Adipose tissue (tissue), 3 donors: ENCODE results near the gene WIPF3. TPM values are rescaled to one million over a fixed set of nuclear protein-coding genes. Genes with fewer than 3 reads are reported as not detected.
"Not testable (repeated sequence)": the region's sequence is repeated elsewhere in the genome, so short reads cannot be mapped to it uniquely, and the experiment has no call there.

Source experiments
- H3K27ac ChIP-seq: one replicate; pipeline ENCODE4 v1.5.1; 2013; ENCODE audit warnings: low read depth, low read length
- WGBS, 3 donors: extraction: QIAGEN DNeasy Blood & Tissue Kit; methylation state at CpG; one replicate each; pipeline ENCODE4 v1.1.7; 2013; 5-methylcytosine and 5-hydroxymethylcytosine counted together
- polyA plus RNA-seq, 3 donors: library from polyadenylated mRNA; stranded (reverse); fragments of 200-250 nt; gene quantifications; one replicate each; pipeline ENCODE4 v1.2.3, GENCODE V29; 2013
- donor health status: healthy with polysubstance abuse.
- donor health status: Bipolar disorder and iron deficiency.
- donor health status: healthy.

Gene WIPF3
- polyA plus RNA-seq, 3 donors = 0.93 to 1.2 (median 1.1) TPM

DNA sequence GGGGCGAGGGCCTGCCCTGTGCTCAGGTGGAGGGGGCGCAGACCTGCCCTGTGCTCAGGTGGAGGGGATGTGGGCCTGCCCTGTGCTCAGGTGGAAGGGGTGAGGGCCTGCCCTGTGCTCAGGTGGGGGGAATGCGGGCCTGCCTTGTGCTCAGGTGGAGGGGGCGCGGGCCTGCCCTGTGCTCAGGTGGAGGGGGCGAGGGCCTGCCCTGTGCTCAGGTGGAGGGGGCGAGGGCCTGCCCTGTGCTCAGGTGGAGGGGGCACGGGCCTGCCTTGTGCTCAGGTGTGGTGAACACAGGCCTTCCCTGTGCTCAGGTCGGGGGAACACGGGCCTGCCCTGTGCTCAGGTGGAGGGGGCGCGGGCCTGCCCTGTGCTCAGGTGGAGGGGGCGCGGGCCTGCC is 84.5 kb downstream of the WIPF3 start:
- 80 to 92% (median 91%) methylated on average over 6 to 12 of the region's 14 CpGs for WGBS, 3 donors
- H3K27ac ChIP-seq = not testable (repeated sequence)

DNA sequence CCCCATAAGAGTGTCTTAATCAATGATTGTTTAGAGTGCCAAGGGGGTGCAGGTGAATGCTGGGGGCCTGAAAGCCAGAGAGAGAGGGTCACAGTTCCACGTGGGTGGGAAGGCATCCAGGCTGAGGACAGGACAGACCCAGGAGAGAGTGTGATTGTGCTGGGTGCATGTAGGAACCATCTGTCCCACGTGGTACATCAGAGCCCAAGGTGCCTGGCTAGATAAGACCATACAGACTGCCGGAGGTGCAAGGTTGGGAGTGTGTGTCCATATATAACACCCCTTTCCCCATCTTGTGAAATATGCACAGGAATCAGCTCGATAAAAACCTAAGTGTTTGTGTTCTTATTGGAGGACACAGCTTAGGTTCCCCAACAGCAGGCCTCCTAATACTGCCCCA is 85.5 kb downstream of the WIPF3 start:
- 80 to 92% (median 82%) methylated on average over 4 of the region's 4 CpGs for WGBS, 3 donors

DNA sequence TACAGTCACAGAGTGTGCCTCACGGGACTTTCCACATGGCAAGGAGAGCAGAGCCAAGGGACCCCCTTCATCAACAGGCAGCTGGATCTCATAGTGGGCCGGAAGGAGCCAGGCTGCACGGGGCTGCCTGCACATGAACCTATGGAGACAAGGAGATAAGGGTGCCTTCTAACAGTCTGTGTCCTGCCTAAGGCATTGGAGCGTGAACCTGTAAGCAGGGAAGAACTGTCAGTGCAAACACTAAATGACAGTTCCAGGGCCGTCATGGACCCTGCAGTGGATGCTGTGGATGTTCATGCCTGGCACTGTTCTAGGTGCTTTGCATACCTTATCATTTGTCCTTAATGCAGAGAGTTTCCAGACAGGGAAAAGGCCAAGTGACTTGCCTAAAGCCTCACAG is 85.9 kb downstream of the WIPF3 start:
- 94 to 97% (median 94%) methylated on average over 5 of the region's 5 CpGs for WGBS, 3 donors
- H3K27ac ChIP-seq = no peak overlapping the region

More for the DNA sequence above, 85.5 kb downstream of the WIPF3 start:
- no peak overlapping the region for H3K27ac ChIP-seq

DNA sequence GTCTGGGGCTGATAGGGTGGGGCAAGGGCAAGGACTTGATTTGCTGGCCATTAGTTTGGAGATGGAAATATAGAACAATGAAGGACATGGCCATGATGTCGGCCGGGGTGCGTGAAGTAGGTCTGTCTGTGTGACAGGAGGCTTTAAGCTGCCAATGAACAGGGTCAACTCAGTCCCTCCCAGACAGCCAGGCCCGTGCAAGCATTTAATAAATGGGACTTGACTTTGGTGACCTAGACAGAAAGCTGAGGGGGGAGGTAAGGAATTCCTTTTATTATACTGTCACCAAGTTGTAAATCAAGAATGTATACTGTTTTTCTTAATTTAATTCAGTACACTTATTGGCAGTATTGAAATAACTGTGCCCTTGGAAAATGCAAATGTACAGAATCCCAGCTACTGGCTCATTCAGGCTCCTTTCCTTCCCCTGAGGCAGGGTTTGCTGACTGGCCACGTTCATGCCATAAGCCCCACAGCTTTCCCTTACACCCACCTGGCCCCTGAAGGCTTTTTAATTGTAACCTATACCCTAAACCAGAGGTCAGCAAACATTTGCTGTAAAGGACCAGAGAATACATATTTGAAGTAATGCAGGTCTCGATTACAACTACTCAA is 87.2 kb downstream of the WIPF3 start:
- 76 to 85% (median 82%) methylated on average over 6 of the region's 6 CpGs for WGBS, 3 donors
- no peak overlapping the region for H3K27ac ChIP-seq

DNA sequence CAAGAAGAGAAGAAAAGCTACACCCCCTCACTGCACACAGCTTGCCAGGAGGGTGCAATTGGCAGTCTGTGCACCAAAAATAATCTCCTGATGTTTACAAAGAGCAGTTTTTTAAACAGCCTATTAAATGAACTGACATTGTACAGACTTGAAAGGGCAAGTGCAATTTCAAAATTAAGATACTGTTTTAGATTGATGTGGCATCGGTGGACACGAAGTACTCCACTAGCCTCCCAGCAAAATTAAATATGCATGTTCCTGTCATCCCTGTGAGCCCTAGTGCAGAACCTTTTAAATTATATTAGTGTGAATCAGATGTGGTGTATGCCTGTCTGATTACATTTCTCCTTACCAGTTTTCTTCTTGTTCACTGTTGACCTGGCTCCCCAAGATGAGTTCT is 87.9 kb downstream of the WIPF3 start:
- whole genome bisulfite sequencing, 3 donors = 71 to 91% (median 77%) methylated on average over 2 of the region's 2 CpGs
- H3K27ac ChIP-seq = no peak overlapping the region

DNA sequence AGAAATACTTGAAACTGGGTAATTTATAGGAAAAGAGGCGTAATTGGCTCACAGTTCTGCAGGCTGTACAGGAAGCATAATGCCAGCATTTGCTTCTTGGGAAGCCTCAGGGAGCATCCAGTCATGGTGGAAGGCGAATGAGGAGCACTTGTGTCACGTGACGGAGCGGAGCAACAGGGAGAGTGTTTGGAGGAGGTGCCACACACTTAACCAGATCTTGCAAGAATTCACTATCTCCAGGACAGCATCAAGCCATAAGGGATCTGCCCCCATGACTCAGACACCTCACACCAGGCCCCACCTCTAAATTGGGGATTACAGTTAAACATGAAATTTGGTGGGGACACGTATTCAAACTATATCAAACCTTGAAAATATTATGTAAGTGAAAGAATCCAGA is 89.3 kb downstream of the WIPF3 start:
- 72 to 82% (median 81%) methylated on average over 6 of the region's 6 CpGs for WGBS, 3 donors
- no peak overlapping the region for H3K27ac ChIP-seq

DNA sequence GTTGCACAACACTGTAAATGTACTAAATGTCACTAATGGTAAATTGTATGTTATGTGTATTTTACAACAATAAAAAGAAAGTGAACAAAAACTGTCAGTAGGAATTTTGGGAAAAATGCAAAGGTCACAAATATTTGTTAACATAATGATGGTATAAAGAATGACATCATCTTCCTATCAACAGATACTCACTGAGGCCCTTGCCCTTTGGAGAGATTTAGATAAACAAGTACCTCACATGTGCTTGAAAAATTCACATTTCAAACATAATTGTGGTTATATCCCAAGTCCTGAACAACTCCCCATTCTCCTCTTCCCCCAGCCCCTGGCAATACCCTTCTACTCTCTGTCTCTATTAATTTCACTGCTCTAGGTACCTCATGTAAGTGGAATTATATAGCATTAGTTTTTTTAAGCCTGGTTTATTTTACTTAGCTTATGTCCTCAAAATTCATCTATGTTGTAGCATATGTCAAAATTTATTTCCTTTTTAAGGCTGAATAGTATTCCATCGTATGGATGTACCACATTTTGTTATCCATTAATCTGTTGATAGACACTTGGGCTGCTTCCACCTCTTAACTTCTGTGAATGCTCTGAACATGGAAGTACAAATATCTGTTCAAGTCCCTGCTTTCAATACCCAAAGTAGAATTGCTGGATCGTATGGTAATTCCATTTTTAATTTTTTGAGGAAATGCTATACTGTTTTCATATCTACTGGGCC is 90.5 kb downstream of the WIPF3 start:
- 96 to 99% (median 97%) methylated on average over 2 of the region's 2 CpGs for WGBS, 3 donors
- H3K27ac ChIP-seq = no peak overlapping the region

DNA sequence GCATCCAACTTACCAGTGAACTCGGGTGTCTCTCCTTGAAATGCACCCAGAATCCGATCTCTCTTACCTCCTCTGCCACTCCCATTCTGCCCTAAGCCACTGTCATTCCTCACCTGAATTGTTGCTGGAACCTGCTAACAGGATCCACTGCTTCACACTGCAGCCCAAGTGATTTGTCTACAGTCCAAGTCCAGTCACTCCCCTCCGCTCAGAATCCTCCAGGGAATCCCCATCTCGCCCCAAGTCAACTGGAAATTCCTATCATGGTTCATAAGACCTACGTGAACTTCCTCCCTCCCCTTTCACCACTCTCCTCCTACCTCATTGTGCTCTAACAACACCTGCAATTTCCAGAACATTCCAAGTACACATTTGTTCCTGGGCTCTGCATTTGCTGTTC is 92.0 kb downstream of the WIPF3 start:
- no peak overlapping the region for H3K27ac ChIP-seq
- WGBS, 3 donors = 57 to 72% (median 63%) methylated on average over 5 of the region's 5 CpGs

DNA sequence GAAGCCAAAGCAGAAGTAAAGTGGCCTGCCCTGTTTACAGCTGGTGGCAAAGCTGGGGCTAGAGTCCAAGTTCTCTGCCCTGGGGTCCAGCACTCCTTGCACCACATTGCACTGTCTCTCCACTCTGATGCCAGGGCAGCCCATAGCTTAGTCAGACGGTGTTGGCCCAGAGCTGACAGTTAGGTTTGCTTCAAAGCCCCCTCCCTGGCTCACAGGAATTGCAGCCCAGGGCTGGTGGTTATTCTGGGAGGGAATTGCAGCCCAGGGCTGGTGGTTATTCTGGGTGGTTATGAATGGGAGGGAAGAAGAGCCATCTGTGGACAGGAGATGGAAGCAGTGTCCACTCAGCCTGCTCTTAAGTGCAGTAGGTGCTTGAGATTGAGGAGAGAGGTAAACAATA is 94.4 kb downstream of the WIPF3 start:
- 26 to 69% (median 41%) methylated on average over 1 of the region's 1 CpG for WGBS, 3 donors
- no peak overlapping the region for H3K27ac ChIP-seq

DNA sequence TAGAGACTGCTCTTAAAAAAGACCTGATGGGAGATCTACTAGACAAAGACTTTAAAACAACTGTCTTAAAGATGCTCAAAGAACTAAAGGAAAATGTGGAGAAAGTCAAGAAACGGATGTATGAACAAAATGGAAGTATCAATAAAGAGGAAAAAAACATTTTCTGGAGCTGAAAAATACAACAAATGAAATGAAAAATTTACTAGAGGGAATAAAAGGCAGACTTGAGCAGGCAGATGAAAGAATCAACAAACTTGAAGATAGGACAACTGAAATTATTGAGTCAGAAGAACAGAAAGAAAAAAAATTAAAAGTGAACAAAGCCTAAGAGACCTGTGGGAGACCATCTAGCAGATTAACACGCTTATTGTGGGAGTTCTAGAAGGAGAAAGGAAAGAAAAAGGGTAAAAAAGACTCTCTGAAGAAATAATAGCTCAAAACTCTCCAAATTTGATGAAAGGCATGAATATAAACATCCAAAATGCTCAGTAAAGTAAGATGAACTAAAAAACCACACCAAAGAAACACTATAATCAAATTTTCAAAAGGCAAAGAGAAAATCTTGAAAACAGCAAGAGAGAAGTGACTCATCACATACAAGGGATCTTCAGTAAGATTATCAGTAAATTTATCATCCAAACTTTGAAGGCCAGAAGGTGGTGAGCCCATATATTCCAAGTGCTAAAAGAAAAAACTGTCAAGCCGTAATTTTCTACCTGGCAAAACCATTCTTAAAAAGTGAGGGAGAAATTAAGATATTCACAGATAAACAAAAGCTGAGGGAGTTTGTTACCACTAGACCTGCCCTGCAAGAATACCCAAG is 100.1 kb downstream of the WIPF3 start:
- no peak overlapping the region for H3K27ac ChIP-seq
- WGBS, 3 donors = 85 to 93% (median 88%) methylated on average over 3 of the region's 3 CpGs

DNA sequence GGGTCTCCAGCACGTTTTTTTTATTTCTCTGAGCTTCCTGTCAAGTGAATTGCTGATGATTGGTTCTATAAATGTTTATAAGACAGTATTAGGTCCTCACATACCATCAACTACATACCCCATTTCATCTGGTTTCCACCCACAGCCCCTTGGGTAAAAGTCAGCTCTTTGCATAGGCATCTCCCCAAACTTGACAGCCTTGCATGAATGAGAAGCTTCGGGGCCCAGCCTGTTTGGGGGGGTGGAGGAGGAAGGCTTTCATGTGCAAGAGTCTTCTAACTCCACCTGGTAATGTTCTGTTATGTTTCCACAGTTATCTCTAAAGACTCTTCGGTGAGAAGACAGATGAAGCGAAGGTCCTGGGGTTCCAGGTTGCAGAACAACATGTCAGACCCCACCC is 107.9 kb downstream of the WIPF3 start:
- 78 to 85% (median 84%) methylated on average over 4 of the region's 4 CpGs for WGBS, 3 donors
- H3K27ac ChIP-seq = no peak overlapping the region

DNA sequence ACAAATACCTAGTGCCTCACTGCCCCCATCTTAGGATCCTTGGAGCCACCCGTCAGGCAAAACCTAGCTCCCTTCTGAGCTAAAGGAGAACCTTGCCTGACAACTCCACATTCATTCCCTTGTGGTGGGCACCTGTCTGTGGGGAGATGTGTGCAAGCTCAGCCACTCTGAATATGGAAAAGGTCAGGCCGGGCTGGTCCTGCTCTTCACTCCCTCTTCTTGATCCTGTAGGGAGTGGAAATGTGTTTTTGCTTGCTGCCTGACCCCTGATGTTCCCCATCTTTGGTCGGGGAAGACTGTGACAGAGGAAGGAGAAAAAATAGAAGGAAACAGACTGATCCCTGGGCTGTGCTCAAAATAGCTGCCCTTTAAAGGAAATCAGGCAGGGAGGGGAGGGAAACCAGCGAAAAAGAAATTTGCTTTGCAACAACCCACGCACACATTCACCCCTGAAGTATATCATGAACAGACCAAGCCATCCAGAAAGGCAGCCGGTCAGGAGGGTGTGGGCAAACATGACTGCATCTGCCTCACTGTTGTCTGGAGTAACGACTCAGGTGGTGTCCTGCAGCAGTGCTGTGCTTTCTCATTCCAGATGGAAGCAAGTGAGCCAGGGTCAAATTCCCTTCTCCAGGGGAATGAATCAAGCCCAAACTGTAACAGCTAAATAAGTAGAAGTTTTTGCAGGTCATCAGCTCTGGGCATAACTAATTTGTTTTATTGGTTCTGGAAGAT is 109.3 kb downstream of the WIPF3 start:
- H3K27ac ChIP-seq = no peak overlapping the region
- 31 to 70% (median 34%) methylated on average over 7 of the region's 7 CpGs for WGBS, 3 donors

DNA sequence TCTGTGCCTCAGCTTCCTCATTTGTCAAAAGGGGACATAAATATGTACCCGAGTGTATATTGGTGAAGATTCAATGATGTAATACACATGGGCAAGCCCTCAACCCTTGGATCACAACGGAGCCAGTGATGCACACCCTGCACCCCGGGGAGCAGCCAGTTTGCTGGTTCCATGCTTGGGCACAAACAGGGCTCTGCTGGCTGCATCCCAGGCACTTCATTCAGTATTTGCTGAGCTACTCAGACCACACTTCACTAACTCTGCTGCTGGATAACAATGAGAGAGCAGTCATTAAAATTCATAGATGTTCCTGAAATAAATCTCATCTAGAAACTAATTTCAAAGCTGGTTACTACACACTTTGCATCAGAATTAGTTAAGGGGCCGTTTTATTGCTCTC is 111.3 kb downstream of the WIPF3 start:
- no peak overlapping the region for H3K27ac ChIP-seq
- WGBS, 3 donors = 78 to 89% (median 79%) methylated on average over 4 of the region's 4 CpGs

DNA sequence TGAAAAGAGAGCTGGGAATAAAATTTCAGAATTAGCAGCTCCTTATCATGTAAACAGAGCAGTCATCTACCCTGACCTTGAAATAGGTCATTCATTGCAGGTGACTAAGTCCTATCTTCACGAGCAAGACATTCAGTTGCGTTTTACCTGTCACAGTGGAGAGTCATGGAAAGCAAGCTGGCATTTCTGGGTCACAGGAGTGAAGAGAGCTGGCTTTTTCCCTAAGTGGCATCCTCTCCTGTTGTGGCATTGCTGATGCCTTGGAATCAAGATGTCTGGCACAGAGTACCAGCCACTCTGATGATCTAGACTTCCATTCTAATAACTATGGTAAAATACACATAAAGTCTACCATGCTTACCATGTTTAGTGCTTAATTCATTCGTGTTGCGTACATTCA is 112.5 kb downstream of the WIPF3 start:
- WGBS, 3 donors = 65 to 92% (median 90%) methylated on average over 4 of the region's 4 CpGs

DNA sequence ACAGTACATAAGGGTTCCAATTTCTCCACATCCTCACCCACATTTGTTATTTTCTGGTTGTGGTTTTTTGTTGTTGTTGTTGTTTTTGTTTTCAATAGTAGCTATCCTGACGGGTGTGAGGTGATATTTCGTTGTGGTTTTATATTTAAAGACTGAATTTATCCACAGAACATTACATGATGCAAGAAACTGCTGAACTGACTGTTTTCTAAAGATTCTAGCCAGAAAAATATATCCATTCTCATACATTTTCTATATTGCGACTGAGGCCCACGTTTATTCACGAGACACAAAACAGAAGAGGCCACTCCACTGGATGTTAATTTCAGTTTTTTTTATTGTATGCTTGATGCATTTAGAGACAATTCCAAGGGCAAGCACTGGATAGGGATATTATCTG is 113.5 kb downstream of the WIPF3 start:
- WGBS, 3 donors = 90 to 93% (median 92%) methylated on average over 5 of the region's 5 CpGs
- H3K27ac ChIP-seq = no peak overlapping the region

More for the DNA sequence above, 112.5 kb downstream of the WIPF3 start:
- no peak overlapping the region for H3K27ac ChIP-seq

DNA sequence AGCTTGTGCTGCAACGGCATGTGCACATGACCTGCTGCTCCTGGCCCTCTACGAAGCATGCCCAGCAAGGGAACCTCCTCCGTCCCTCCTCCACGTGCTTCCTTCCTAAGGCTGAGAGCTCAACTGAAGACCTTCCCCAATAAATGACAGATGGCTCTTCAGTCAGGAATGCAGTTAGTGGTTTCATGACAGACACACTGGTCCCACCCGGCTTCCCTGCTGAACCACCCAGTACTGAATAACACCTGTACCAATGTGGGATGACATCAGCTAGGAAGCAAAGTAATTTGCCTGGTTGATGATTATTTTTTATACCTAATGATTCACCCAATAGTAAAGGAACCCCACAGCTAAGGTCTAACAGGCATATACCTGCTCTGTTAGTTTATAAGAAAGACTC is 114.2 kb downstream of the WIPF3 start:
- 68 to 80% (median 77%) methylated on average over 5 of the region's 5 CpGs for WGBS, 3 donors

DNA sequence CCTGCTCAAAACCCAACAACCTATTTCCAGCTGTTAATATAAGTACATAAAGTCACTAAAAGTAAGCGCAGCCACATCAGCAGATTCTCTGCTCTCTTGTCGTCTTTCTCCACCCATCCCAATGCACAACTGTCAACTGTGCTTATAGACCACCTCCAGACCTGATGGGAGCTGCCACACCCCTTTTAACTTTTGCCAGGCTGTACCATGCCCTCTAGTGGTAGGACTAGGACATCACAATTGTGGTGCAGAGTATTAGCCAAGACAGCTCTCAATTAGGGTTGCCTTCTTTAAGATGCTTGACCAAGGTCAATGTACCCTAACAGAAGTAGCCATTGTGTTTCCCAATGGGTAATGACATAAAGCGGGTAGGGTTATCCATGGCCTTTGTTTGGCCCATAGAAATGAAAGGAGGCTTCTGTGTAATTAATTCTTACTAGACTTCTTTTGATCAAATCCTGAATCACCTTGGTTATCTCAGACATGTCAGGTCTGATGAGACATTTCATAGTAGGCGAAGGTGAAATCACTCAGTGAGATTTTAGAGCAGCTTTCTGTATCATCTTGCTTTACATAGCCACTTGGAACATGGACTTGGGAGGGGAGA is 115.2 kb downstream of the WIPF3 start:
- 48 to 60% (median 58%) methylated on average over 4 of the region's 4 CpGs for WGBS, 3 donors
- H3K27ac ChIP-seq = no peak overlapping the region

More for the DNA sequence above, 114.2 kb downstream of the WIPF3 start:
- H3K27ac ChIP-seq = no peak overlapping the region

DNA sequence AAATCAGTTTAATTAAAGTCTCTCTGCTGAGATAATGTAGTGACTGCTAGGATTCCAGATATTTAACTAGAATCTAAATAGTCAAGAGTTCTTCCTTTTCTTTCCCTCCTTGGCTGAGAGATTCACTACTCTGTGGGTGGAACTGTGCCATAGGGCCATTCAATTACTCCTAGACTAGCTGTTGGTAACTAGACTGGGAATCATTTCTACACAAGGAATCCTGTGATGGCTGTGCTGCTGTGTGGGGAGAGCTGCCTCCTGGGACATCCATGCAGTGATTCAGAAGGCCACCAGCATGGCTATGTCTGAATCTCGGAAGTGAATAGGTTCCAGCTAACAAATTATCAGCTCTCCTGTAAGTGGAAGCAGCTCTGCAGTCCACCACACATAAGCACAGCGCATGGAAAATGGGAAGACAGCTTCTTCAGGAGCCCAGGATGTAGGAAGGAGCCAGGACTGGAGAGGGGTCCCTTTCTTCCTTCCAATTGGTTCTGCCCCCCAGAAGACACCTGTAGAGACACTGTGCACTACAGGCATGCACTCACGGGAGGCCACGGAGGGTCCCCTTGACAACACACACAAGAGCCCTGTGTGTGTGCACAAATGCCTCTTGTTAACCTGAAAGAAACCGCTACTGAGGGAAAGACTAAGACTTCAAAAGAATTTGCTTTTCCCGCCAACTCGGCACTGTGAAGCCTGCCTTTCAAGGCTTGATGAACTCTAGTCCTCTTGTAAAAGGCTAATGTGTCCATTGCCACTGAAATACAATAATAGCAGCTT is 116.8 kb downstream of the WIPF3 start:
- 65 to 89% (median 75%) methylated on average over 7 of the region's 7 CpGs for WGBS, 3 donors
- H3K27ac ChIP-seq = no peak overlapping the region
